BE2C (cell line): Measurements from ENCODE around the gene RBM14.
"Not testable (repeated sequence)": the region's sequence is repeated elsewhere in the genome, so short reads cannot be mapped to it uniquely, and the experiment has no call there.

ENCODE experiments used
- DNase-seq: peaks from one replicate; pipeline ENCODE4 v3.0.0-alpha.2; 2020
- H3K27me3 ChIP-seq: fragments of 250-450 bp; sonication (Bioruptor Pico); 2 replicates; pipeline ENCODE4 v1.5.1; 2020; ENCODE audit warnings: mild to moderate bottlenecking
- H3K36me3 ChIP-seq: fragments of 250-450 bp; sonication (Bioruptor Pico); 2 replicates; pipeline ENCODE4 v1.5.1; 2020; ENCODE audit warnings: mild to moderate bottlenecking
- H3K4me1 ChIP-seq: fragments of 250-450 bp; sonication (Bioruptor Pico); 2 replicates; pipeline ENCODE4 v1.5.1; 2020
- H3K4me3 ChIP-seq: 2 replicates; pipeline ENCODE4 v1.5.1; 2011; ENCODE audit warnings: low read depth, low read length
- H3K9me3 ChIP-seq: fragments of 250-450 bp; sonication (Bioruptor Pico); 2 replicates; pipeline ENCODE4 v1.5.1; 2020
- CTCF ChIP-seq: IDR thresholded peaks from 2 replicates; pipeline ENCODE4 v1.5.1; 2012; ENCODE audit warnings: mild to moderate bottlenecking, low read depth, low read length

RBM14 gene

GRCh38 chr11:66638177-66639065, 22.0 kb downstream of the RBM14 start, which contains the start of gene RBM4:
RBM4 (plus strand) TSS chr11:66638703; CDS start chr11:66639712, 1,009 bp downstream.
- TF ChIP-seq CTCF, result no peak
- no peaks in the 10 kb centered on the region for H3K27me3 ChIP-seq
- peak within 1 kb of the TSS; percentile 94 for H3K4me3 ChIP-seq
- peak; percentile 98 for DNase-seq
- peaks cover 54% of the 10 kb centered on the region for H3K36me3 ChIP-seq
- H3K9me3 ChIP-seq, result no peaks in the 10 kb centered on the region
- peaks cover 6% of the 10 kb centered on the region; the same call in 1 of the 2 replicates for H3K4me1 ChIP-seq

DNA sequence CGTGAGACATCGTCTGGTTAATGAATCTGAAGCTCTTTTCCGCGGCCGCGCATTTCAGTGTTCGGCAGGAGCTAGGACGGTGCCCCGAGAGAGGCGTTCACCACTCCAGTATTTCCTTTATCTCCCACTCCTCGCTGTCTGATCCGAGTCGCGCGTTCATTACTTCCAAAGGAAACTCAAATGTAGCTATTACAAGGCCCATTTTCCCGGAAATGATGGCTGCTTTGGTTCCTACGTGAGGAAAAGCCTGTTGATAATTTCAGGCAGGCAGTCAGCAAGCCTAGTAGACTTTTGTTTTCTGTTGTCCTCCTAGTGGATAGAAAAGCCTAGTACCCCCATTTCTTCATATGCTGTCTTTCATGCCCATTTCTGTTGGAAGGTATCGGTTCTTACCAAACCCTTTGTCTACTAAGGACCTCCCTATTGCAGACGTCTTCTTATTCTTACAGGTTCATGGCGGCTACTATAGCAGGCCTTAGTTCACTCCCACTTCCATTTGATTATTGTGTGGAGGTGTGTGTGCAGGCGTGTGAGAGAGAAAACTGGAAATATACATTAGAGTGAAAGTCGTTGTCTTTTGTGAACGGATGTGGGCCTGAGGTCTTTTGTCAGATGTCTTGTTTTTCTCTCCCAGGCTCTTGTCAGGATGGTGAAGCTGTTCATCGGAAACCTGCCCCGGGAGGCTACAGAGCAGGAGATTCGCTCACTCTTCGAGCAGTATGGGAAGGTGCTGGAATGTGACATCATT, 22.8 kb downstream of the RBM14 start:
- Histone ChIP-seq H3K36me3 (peaks cover 59% of the 10 kb centered on the region), H3K27me3 (no peaks in the 10 kb centered on the region), H3K4me3 (peak overlapping the region; percentile 94), H3K9me3 (no peaks in the 10 kb centered on the region), H3K4me1 (peaks cover 6% of the 10 kb centered on the region; the same call in 1 of the 2 replicates)
- TF ChIP-seq CTCF, result no peak
- DNase-seq, result peak; percentile 18

DNA sequence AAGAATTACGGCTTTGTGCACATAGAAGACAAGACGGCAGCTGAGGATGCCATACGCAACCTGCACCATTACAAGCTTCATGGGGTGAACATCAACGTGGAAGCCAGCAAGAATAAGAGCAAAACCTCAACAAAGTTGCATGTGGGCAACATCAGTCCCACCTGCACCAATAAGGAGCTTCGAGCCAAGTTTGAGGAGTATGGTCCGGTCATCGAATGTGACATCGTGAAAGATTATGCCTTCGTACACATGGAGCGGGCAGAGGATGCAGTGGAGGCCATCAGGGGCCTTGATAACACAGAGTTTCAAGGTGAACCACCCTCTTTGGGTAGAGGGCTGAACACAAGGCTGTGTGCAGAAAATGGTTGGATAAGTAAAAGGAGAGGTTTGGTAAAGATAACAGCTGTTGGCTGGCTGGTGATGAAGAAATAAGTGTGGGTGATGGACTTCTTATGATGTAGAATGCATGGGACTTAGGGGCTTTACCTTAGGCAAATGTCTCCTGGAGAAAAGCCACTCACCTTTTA, 23.4 kb downstream of the RBM14 start:
- H3K4me1 ChIP-seq, DNase-seq: not testable (repeated sequence)
- peaks cover 61% of the 10 kb centered on the region for H3K36me3 ChIP-seq

GRCh38 chr11:66641834-66642233, 25.4 kb downstream of the RBM14 start:
- H3K4me1 ChIP-seq, result peaks cover 6% of the 10 kb centered on the region; the same call in 1 of the 2 replicates
- peak overlapping the region; percentile 94 for H3K4me3 ChIP-seq
- H3K9me3 ChIP-seq, result no peaks in the 10 kb centered on the region
- DNase-seq, result no peak
- H3K27me3 ChIP-seq, result no peaks in the 10 kb centered on the region
- no peak for TF ChIP-seq CTCF
- H3K36me3 ChIP-seq, result peaks cover 80% of the 10 kb centered on the region

More for the DNA sequence above, 23.4 kb downstream of the RBM14 start:
- not testable (repeated sequence) for H3K9me3 ChIP-seq, H3K27me3 ChIP-seq
- peak overlapping the region; percentile 94 for H3K4me3 ChIP-seq

GRCh38 chr11:66643745-66644437, 27.5 kb downstream of the RBM14 start:
- Histone ChIP-seq H3K27me3 (no peaks in the 10 kb centered on the region), H3K4me1 (peaks cover 3% of the 10 kb centered on the region; the same call in 1 of the 2 replicates), H3K4me3 (no peak overlapping the region; the same call in 1 of the 2 replicates), H3K36me3 (peaks cover 95% of the 10 kb centered on the region), H3K9me3 (no peaks in the 10 kb centered on the region)
- no peak for DNase-seq
- no peak for TF ChIP-seq CTCF

DNA sequence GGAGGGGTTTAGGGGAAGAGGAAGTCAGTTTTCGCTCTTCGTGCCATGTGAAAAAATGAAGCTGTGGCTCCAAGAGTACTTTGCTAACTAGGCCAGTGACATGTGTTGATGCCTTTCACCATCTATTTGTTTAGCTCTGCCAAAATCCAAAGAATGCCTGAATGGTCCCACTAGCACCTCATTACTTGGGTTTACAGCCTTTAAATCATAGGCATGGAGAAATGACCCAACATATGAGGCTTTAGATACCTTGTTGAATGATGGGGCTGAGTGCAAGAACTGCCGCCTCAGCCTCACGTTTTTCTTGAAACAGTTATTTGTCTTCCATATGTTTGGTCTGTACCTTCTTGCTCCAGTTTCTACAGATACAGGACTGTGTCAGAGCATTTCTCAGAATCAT, 30.4 kb downstream of the RBM14 start:
- Histone ChIP-seq H3K4me3 (no peak overlapping the region), H3K4me1 (peaks cover 3% of the 10 kb centered on the region; the same call in 1 of the 2 replicates), H3K9me3 (no peaks in the 10 kb centered on the region), H3K36me3 (peaks cover 95% of the 10 kb centered on the region), H3K27me3 (no peaks in the 10 kb centered on the region)
- DNase-seq, result no peak
- TF ChIP-seq CTCF, result no peak
